Gastrocnemius medialis (tissue), 4 donors: Measurements from ENCODE around the gene CDH2. TPM values are rescaled to one million over a fixed set of nuclear protein-coding genes. Genes with fewer than 3 reads are reported as not detected.

Experiments
- ATAC-seq, 2 donors: fragments of 150-250 bp; one replicate each; pipeline ENCODE4 v1.9.1; 2016
- DNase-seq, 2 donors: peaks; one replicate each; pipeline ENCODE4 v3.0.0-alpha.2; 2019
- H3K27ac ChIP-seq, 4 donors: fragments of 200-600 bp; sonication (generic); 1 replicate in 1 of 4; 2 replicates in 3 of 4; pipeline ENCODE4 v1.5.1; 2016 to 2018; ENCODE audit warnings: mild to moderate bottlenecking in 2 of 4, moderate library complexity in 1 of 4
- H3K27me3 ChIP-seq, 3 donors: fragments of 200-600 bp; sonication (generic) in 2 of 3; 1 replicate in 1 of 3; 2 replicates in 2 of 3; pipeline versions ENCODE4 v1.5.1 to v1.6.0; 2016 to 2019; ENCODE audit warnings: mild to moderate bottlenecking in 1 of 3, moderate library complexity in 1 of 3
- H3K36me3 ChIP-seq, 2 donors: fragments of 200-600 bp; sonication (generic) in 1 of 2; one replicate each; pipeline ENCODE4 v1.5.1; 2017 to 2018
- H3K4me1 ChIP-seq, 2 donors: fragments of 200-600 bp; sonication (generic) in 1 of 2; one replicate each; pipeline ENCODE4 v1.5.1; 2016 to 2017; ENCODE audit warnings: mild to moderate bottlenecking in 2 of 2
- H3K4me3 ChIP-seq, 4 donors: fragments of 200-600 bp; sonication (generic) in 3 of 4; 1 replicate in 1 of 4; 2 replicates in 3 of 4; pipeline ENCODE4 v1.5.1; 2016 to 2019; ENCODE audit warnings: mild to moderate bottlenecking in 2 of 4
- H3K9me3 ChIP-seq, 3 donors: fragments of 200-600 bp; sonication (generic) in 2 of 3; 1 replicate in 1 of 3; 2 replicates in 2 of 3; pipeline ENCODE4 v1.5.1; 2016 to 2019
- POLR2A ChIP-seq, 2 donors: fragments of 450-650 bp; IDR thresholded peaks; one replicate each; pipeline ENCODE4 v1.6.1; 2017; ENCODE audit warnings: antibody characterized with exemption in 2 of 2, mild to moderate bottlenecking in 2 of 2, moderate library complexity in 2 of 2
- in situ Hi-C, 4 donors: fragments of 200-750 bp; cut with MboI; loops; one replicate each; pipeline versions ENCODE4 v1.15.0 to v1.8.0; 2017; ENCODE audit warnings: low sequenced_read_pairs in 4 of 4
- intact Hi-C: fragments of 100-400 bp; cut with DNase I; formaldehyde crosslinking; loops from one replicate; pipeline ENCODE4 v1.15.1; 2023; ENCODE audit warnings: low total_unique reads
- total RNA-seq, 4 donors: library from RNA; depleted of rRNA; stranded (reverse); fragments of >200 nt; gene quantifications; one replicate each; pipeline versions ENCODE4 v1.1.0 to v1.2.3, GENCODE V29; 2016
- TF ChIP-seq, protein P1 (sequence below), 5 experiments: fragments of 450-650 bp in 3 of 5; fragments of 200-600 bp in 2 of 5; sonication (generic) in 2 of 5; IDR thresholded peaks in 4 of 5; conservative IDR thresholded peaks in 1 of 5; 1 replicate in 4 of 5; 2 replicates in 1 of 5; pipeline ENCODE4 v1.5.1; 2016 to 2019; ENCODE audit warnings: antibody characterized with exemption in 5 of 5, mild to moderate bottlenecking in 3 of 5, moderate library complexity in 3 of 5

CDH2 gene
- total RNA-seq, 4 donors from 2014 or later = 0.38 to 0.62 (median 0.51) TPM; not detected in 1

GRCh38 chr18:28177828-28178635, 1.1 kb upstream of the CDH2 start:
- peaks cover 33 to 51% (median 45%) of the 10 kb centered on the region in 3 donors for H3K27me3 ChIP-seq
- DNase-seq (no peak), ATAC-seq (peak in 1 of 2 donors; percentile 30)
- H3K4me3 ChIP-seq = peak overlapping the region; percentile 47 to 60 (median 53)
- H3K36me3 ChIP-seq = no peaks in the 10 kb centered on the region
- intact Hi-C loops (no loop called here), in situ Hi-C loops (no loop called here)
- H3K4me1 ChIP-seq = peaks cover 6 to 15% of the 10 kb centered on the region in 2 donors
- H3K9me3 ChIP-seq = no peaks in the 10 kb centered on the region
- no peak overlapping the region for H3K27ac ChIP-seq
- TF ChIP-seq, protein P1, sequence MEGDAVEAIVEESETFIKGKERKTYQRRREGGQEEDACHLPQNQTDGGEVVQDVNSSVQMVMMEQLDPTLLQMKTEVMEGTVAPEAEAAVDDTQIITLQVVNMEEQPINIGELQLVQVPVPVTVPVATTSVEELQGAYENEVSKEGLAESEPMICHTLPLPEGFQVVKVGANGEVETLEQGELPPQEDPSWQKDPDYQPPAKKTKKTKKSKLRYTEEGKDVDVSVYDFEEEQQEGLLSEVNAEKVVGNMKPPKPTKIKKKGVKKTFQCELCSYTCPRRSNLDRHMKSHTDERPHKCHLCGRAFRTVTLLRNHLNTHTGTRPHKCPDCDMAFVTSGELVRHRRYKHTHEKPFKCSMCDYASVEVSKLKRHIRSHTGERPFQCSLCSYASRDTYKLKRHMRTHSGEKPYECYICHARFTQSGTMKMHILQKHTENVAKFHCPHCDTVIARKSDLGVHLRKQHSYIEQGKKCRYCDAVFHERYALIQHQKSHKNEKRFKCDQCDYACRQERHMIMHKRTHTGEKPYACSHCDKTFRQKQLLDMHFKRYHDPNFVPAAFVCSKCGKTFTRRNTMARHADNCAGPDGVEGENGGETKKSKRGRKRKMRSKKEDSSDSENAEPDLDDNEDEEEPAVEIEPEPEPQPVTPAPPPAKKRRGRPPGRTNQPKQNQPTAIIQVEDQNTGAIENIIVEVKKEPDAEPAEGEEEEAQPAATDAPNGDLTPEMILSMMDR (IDR thresholded peaks at IDR 0.05 in 4 of 5, conservative IDR thresholded peaks at IDR 0.05 in 1 of 5) = no peak
- TF ChIP-seq POLR2A (IDR thresholded peaks at IDR 0.05) = no peak

GRCh38 chr18:28176698-28176947, 307 bp downstream of the CDH2 start:
- Histone ChIP-seq H3K27ac (no peak overlapping the region), H3K4me1 (peaks cover 6 to 15% of the 10 kb centered on the region in 2 donors), H3K9me3 (no peaks in the 10 kb centered on the region), H3K27me3 (peaks cover 45 to 58% (median 55%) of the 10 kb centered on the region in 3 donors), H3K36me3 (no peaks in the 10 kb centered on the region), H3K4me3 (peak overlapping the region; percentile 24 to 60 (median 39))
- intact Hi-C loops (no loop called here), in situ Hi-C loops (no loop called here)
- ATAC-seq (no peak), DNase-seq (no peak)
- TF ChIP-seq POLR2A (IDR thresholded peaks at IDR 0.05) = no peak
- TF ChIP-seq, protein P1 (IDR thresholded peaks at IDR 0.05 in 4 of 5, conservative IDR thresholded peaks at IDR 0.05 in 1 of 5) = no peak

DNA sequence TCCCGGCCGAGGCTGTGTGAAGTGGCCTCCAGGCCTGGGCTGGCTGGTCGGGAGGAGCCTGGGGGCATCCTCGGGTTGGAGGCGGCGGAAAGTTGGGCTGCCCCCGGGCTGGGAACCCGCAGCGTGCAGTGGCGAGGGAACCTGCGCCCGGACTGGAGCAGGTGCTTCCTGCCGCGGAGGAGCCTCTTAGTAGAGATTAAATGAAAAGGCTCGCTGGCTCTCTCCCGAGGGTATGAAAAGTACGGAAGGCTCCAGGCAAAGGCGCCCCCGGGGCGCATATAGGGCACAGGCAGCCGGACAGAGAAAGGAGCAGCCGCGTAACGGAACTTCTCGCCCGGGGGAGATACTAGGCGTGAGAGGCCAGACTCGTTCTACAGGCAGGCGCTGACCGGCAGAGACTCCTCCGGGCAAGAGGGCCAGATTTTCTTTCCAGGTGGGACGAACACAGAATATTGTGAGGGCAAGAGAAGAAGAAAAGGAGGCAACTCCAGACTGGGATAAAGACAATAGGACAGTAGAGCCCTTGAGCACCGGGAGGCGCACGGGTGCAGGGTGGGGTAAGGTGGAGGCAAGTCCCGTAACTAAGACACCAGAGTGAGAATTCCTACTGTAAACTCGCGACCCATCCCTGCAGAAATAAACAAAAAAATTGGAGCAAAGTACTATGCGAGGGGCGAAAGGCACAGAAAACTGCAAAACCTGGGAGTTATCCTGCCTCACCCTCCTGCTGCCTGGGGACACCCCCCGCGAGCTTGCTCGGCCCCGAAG, 816 bp downstream of the CDH2 start:
- Histone ChIP-seq H3K4me3 (peak overlapping the region; percentile 24 to 60 (median 39)), H3K4me1 (peaks cover 6 to 15% of the 10 kb centered on the region in 2 donors), H3K27ac (no peak overlapping the region), H3K9me3 (no peaks in the 10 kb centered on the region), H3K27me3 (peaks cover 45 to 58% (median 58%) of the 10 kb centered on the region in 3 donors), H3K36me3 (no peaks in the 10 kb centered on the region)
- intact Hi-C loops = no loop called here
- in situ Hi-C loops = no loop called here
- DNase-seq (no peak), ATAC-seq (no peak)
- TF ChIP-seq, protein P1 (IDR thresholded peaks at IDR 0.05 in 4 of 5, conservative IDR thresholded peaks at IDR 0.05 in 1 of 5) = no peak
- TF ChIP-seq POLR2A (IDR thresholded peaks at IDR 0.05) = no peak

GRCh38 chr18:28175150-28175929, 1.6 kb downstream of the CDH2 start:
- Histone ChIP-seq H3K9me3 (no peaks in the 10 kb centered on the region), H3K27me3 (peaks cover 45 to 58% (median 58%) of the 10 kb centered on the region in 3 donors), H3K36me3 (no peaks in the 10 kb centered on the region), H3K27ac (no peak overlapping the region), H3K4me1 (peaks cover 6 to 15% of the 10 kb centered on the region in 2 donors), H3K4me3 (peak overlapping the region in 1 of 4 donors; percentile 60)
- DNase-seq (no peak), ATAC-seq (no peak)
- in situ Hi-C loops = no loop called here
- no peak for TF ChIP-seq POLR2A (IDR thresholded peaks at IDR 0.05)
- TF ChIP-seq, protein P1 (IDR thresholded peaks at IDR 0.05 in 4 of 5, conservative IDR thresholded peaks at IDR 0.05 in 1 of 5) = no peak
- intact Hi-C loops = no loop called here
